NCI-H1417 treated with DMSO at 0.1 percent for 48 hours (cell line): Measurements from ENCODE around the gene TMCO2.
"Not testable (repeated sequence)": the region's sequence is repeated elsewhere in the genome, so short reads cannot be mapped to it uniquely, and the experiment has no call there.

ENCODE experiments used
- DNase-seq: peaks from one replicate; lab custom pipeline; 2025; lab: John Stamatoyannopoulos, UW

TMCO2 gene

GRCh38 chr1:40247655-40248054, at the start of gene TMCO2:
Gene TMCO2, plus strand, starts transcription at chr1:40247937. Its CDS starts 57 bp downstream, at chr1:40247994.
- no peak for DNase-seq

GRCh38 chr1:40199126-40199525, 48.6 kb upstream of the TMCO2 start:
- no peak for DNase-seq

GRCh38 chr1:40204856-40205255, 42.9 kb upstream of the TMCO2 start:
- DNase-seq, result no peak

GRCh38 chr1:40210511-40211204, 37.1 kb upstream of the TMCO2 start:
- DNase-seq, result no peak

GRCh38 chr1:40218333-40218732, 29.4 kb upstream of the TMCO2 start:
- DNase-seq, result no peak

- DNase-seq, result not testable (repeated sequence)
Observed at GRCh38 chr1:40221471-40221905, 26.2 kb upstream of the TMCO2 start.

GRCh38 chr1:40221977-40222772, 25.6 kb upstream of the TMCO2 start:
- DNase-seq, result no peak

- DNase-seq, result no peak
Observed at GRCh38 chr1:40224040-40224439, 23.7 kb upstream of the TMCO2 start.

GRCh38 chr1:40226192-40226591, 21.5 kb upstream of the TMCO2 start:
- no peak for DNase-seq

- DNase-seq, result no peak
Observed at GRCh38 chr1:40232444-40232843, 15.3 kb upstream of the TMCO2 start.

- DNase-seq, result no peak
Observed at GRCh38 chr1:40239626-40240025, 8.1 kb upstream of the TMCO2 start.

GRCh38 chr1:40240390-40240789, 7.3 kb upstream of the TMCO2 start:
- DNase-seq, result no peak

- no peak for DNase-seq
Observed at GRCh38 chr1:40241362-40241761, 6.4 kb upstream of the TMCO2 start.

- DNase-seq, result no peak
Observed at GRCh38 chr1:40243351-40243750, 4.4 kb upstream of the TMCO2 start.

GRCh38 chr1:40244138-40244744, 3.5 kb upstream of the TMCO2 start:
- DNase-seq, result no peak

GRCh38 chr1:40245686-40246085, 2.1 kb upstream of the TMCO2 start:
- no peak for DNase-seq

- no peak for DNase-seq
Observed at GRCh38 chr1:40248412-40248811, 675 bp downstream of the TMCO2 start.

- no peak for DNase-seq
Observed at GRCh38 chr1:40251456-40251855, 3.7 kb downstream of the TMCO2 start.

- DNase-seq, result no peak
Observed at GRCh38 chr1:40252601-40253000, 4.9 kb downstream of the TMCO2 start.

- no peak for DNase-seq
Observed at GRCh38 chr1:40255231-40255630, 7.5 kb downstream of the TMCO2 start.

- DNase-seq, result no peak
Observed at GRCh38 chr1:40256401-40257084, 8.8 kb downstream of the TMCO2 start.

- peak; percentile 22 for DNase-seq
Observed at GRCh38 chr1:40257313-40257687, 9.6 kb downstream of the TMCO2 start.
